GM12864 (cell line): Measurements from ENCODE around the gene HDAC7.

Experiments used
- DNase-seq: peaks from one replicate; pipeline ENCODE4 v3.0.0-alpha.2; 2011; ENCODE audit warnings: low read depth
- H3K4me3 ChIP-seq: 2 replicates; pipeline ENCODE4 v1.5.1; 2011; ENCODE audit warnings: mild to moderate bottlenecking, low read depth, low read length, control low read depth
- TF ChIP-seq, protein P1 (sequence below): IDR thresholded peaks from 2 replicates; pipeline ENCODE4 v1.5.1; 2011; ENCODE audit warnings: low read depth, mild to moderate bottlenecking, moderate library complexity, low read length, control low read depth, inconsistent platforms; ENCODE audit errors: missing control alignments

Gene HDAC7

DNA sequence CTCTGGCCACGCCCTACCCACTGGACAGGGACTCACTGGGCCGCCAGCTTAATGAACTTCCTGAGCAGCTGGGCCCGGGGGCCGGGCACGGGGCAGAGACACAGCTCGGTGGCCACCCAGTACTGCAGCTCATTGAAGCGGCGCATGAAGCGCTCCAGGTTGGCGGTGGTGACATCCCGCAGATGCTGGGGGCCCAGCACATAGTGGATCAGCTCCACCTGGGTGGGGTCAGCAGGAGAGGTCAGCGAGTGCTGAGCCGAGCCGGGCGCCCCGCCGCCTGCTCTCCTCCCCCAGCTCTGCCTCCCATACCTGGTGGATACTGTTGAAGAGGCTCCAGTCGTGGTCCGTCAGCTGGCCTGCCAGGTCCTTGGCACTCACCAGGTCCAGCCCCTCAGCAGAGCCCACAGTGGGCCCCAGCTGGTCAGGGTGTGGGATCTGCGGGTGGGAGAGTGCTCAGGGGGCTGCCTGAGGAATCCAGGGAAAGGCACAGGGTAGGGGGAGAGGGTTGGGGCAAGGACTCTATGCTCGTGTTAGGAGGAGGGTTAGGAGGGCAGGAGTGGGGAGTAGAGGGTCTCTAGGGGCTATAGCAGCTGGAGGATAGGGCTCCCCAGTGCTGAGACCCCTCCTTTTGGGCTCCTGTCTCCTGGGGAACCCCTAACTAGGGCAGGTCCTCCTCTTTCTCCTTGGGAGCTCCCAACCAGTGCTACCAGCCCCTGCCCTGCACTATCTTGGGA lies 78.9 kb downstream of the HDAC7 start:
- TF ChIP-seq, protein P1, sequence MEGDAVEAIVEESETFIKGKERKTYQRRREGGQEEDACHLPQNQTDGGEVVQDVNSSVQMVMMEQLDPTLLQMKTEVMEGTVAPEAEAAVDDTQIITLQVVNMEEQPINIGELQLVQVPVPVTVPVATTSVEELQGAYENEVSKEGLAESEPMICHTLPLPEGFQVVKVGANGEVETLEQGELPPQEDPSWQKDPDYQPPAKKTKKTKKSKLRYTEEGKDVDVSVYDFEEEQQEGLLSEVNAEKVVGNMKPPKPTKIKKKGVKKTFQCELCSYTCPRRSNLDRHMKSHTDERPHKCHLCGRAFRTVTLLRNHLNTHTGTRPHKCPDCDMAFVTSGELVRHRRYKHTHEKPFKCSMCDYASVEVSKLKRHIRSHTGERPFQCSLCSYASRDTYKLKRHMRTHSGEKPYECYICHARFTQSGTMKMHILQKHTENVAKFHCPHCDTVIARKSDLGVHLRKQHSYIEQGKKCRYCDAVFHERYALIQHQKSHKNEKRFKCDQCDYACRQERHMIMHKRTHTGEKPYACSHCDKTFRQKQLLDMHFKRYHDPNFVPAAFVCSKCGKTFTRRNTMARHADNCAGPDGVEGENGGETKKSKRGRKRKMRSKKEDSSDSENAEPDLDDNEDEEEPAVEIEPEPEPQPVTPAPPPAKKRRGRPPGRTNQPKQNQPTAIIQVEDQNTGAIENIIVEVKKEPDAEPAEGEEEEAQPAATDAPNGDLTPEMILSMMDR = no peak
- no peak overlapping the region for H3K4me3 ChIP-seq
- DNase-seq = no peak

DNA sequence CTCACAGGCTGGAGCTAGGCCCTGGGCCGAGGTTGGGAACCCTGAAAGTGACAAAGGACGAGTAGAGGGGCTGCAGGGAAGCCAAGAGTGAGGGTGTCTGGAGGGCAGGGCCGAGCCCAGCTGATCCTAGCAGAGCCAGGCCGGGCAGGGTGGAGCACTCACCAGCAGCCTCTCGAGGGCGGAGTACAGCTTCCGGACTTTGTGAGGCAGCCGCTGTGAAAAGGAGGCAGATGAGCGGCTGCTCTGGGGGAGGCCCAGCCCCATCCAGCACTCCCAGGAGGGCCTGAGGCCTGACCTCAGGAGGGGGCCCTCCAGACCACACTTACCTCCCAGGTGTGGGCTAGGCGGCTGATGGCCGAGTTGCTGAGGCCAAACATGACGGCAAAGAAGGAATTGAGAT lies 79.7 kb downstream of the HDAC7 start:
- TF ChIP-seq, protein P1 = no peak
- H3K4me3 ChIP-seq = no peak overlapping the region

DNA sequence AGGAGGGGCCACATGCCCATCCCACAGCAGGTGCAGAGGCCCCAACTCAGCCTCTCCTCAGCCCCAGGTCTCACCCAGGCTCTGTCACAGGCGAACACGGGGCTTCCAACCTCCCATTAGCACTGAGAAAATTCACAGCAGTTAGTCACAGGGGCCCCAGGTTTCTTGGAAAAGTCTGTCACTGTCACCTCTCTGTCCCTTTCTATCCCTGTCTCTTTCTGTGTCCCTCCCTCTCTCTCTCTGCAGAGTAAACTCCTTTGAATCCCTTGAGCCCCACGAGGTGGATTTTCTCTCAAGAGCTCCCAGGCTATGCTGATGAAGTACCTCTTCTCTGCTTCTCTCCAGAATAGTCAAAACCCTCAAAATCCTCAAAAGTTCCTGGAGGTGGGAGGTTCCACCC lies 80.4 kb downstream of the HDAC7 start:
- DNase-seq = no peak
- no peak overlapping the region for H3K4me3 ChIP-seq
- TF ChIP-seq, protein P1 = no peak

More for the DNA sequence above, 79.7 kb downstream of the HDAC7 start:
- DNase-seq = no peak

DNA sequence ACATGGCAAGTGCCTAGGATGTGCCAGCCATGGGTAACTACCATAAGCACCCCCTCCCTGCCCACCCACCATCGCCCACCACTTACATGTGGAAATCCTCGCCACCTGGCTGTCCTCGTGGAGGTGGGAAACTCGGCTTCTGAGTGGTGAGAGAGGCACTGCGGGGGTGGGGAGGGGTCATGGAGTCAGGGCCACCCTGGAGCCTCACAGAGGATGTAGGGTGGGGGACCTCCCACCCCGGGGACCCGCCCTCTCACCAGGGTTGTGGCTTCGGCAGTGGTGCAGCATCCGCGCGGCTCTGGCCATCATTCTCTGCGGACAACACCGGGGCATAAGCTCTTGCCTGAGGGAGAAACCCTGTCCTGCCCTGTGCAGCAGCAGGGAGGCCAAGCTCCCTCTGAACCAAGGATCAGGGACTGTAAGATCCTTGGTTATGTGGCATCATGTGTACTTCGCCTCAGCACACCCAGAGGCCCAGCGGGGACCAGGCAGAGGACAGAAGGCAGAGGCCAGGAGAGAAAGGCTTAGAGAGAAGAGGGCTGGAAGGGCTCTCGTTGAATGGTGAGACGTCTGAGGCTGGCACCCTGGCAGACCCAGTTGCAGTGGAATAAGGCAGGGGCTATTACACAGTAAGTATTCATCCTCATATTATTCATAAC lies 81.6 kb downstream of the HDAC7 start:
- H3K4me3 ChIP-seq = no peak overlapping the region
- DNase-seq = no peak
- TF ChIP-seq, protein P1 = no peak

DNA sequence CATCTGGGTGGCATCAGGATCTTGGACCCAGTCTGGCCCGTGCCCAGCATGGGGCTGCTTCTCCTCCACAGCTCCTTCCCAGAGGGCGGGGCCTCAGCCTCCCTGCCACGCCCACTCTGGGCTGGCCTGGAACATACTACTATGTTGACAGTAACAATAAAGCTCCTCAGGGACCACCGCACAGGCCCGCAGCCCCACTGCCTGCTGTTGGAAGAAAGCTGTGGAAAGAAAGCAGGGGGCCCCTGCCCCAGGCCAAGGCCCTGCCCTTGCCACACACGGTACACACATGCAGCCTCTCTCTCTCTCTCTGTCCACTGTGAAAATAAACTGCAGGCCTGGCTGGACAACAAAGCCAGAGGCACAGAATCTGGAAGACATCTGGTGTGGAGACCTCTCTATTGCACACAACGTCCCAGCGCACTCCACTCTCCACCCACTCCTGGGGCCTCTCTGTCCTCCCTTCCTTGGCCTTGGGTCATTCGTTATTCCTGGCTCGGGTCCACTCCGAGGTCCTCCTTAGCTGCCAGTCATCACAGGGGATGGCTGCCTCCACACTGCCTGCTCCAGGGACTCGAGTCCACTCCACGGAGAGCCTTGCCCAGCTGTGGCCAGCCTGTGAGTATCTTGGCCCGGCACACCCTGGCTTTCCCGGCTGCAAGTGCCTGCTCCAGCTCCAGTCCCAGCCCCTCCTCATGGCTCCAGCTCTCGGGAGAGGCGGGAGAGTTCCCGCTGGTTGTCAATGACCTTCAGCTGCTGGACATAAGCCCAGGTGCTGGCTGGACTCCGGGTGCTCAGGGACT lies 82.6 kb downstream of the HDAC7 start:
- no peak for DNase-seq
- no peak overlapping the region for H3K4me3 ChIP-seq
- TF ChIP-seq, protein P1 = no peak

DNA sequence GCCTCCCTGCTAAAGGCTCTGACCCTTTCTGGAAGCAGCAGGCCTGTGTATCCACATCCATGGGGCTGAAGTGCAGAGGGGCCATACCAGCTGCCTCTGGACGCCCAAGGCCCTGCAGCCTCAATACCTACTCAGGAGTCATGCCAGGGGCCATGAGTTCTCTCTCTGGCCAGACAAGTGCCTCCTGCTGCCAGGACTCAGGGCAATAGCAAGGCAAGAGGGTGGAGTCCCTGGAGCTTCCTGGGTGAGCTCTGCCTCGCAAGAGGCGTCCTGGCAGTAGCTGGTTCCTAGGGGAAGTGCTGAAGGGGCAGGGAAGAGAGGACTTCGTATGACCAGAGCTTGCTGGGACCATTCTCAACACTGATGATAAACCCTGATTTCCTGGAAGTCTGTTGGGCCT lies 83.5 kb downstream of the HDAC7 start:
- no peak for DNase-seq
- TF ChIP-seq, protein P1 = no peak

More for the DNA sequence above, 83.5 kb downstream of the HDAC7 start:
- H3K4me3 ChIP-seq = no peak overlapping the region
